Panc1 (cell line): ENCODE data around the gene RPUSD3. TPM values are rescaled to one million over a fixed set of nuclear protein-coding genes. Genes with fewer than 3 reads are reported as not detected.

ENCODE experiments used
- ATAC-seq: fragments of 200-7000 bp; cut with Tn5 transposase; 2 replicates; pipeline ENCODE4 v1.9.1; 2020; ENCODE audit warnings: mild to moderate bottlenecking, moderate library complexity
- BruUV-seq: library from RNA; stranded (reverse); fragments of 400-500 nt; replicated peaks from 2 replicates; lab custom pipeline; 2021; lab: Mats Ljungman, UMichigan
- CTCF ChIA-PET: fragments of 300-600 bp; sonication (Branson Sonifier 250); formaldehyde crosslinking; loops from one replicate; lab custom pipeline; 2022; ENCODE audit warnings: antibody characterized with exemption; lab: Charles Lee
- POLR2A ChIA-PET: fragments of 300-600 bp; sonication (Branson Sonifier 250); formaldehyde crosslinking; loops from one replicate; lab custom pipeline; 2022; ENCODE audit warnings: antibody characterized with exemption; lab: Charles Lee
- DNase-seq: peaks from one replicate; pipeline ENCODE4 v3.0.0-alpha.2; 2010; ENCODE audit warnings: low read depth, low spot score
- H3K27ac ChIP-seq: 2 replicates; pipeline ENCODE4 v1.5.1; 2011; ENCODE audit warnings: mild to moderate bottlenecking, low read length, inconsistent platforms
- H3K27me3 ChIP-seq: fragments of 200-500 bp; sonication (Bioruptor generic); 2 replicates; pipeline ENCODE4 v1.6.0; 2014; ENCODE audit warnings: low read length, inconsistent platforms; ENCODE audit not compliant: control insufficient read depth, insufficient read depth
- H3K36me3 ChIP-seq: fragments of 200-500 bp; sonication (Bioruptor generic); 2 replicates; pipeline ENCODE4 v1.5.1; 2014; ENCODE audit warnings: inconsistent platforms, mild to moderate bottlenecking, low read length, moderate library complexity; ENCODE audit not compliant: control insufficient read depth, insufficient read depth
- H3K4me1 ChIP-seq: 2 replicates; pipeline ENCODE4 v1.5.1; 2011; ENCODE audit warnings: inconsistent platforms, mild to moderate bottlenecking, low read length, moderate library complexity; ENCODE audit not compliant: control insufficient read depth, insufficient read depth
- H3K4me3 ChIP-seq, 2 experiments: 2 replicates each; pipeline ENCODE4 v1.5.1; 2011 to 2012; ENCODE audit warnings: low read depth in 2 of 2, low read length in 2 of 2, mild to moderate bottlenecking in 2 of 2, inconsistent platforms in 1 of 2, moderate library complexity in 1 of 2
- H3K9me3 ChIP-seq: fragments of 200-500 bp; sonication (Bioruptor generic); 2 replicates; pipeline ENCODE4 v1.5.1; 2014; ENCODE audit warnings: low read depth, mild to moderate bottlenecking, inconsistent platforms, low read length, moderate library complexity; ENCODE audit not compliant: control insufficient read depth, insufficient read depth
- CTCF ChIP-seq: fragments of 450-650 bp; IDR thresholded peaks from 2 replicates; pipeline ENCODE4 v1.5.1; 2017; ENCODE audit warnings: mild to moderate bottlenecking
- POLR2AphosphoS5 ChIP-seq: IDR thresholded peaks from 2 replicates; pipeline ENCODE4 v1.6.1; 2012; ENCODE audit warnings: mild to moderate bottlenecking, low read depth, low read length, moderate library complexity
- REST ChIP-seq, 2 experiments: IDR thresholded peaks; 2 replicates each; pipeline ENCODE4 v1.6.1; 2011 to 2012; ENCODE audit warnings: low read depth in 2 of 2, control low read depth in 1 of 2, low read length in 1 of 2, mild to moderate bottlenecking in 1 of 2, moderate library complexity in 1 of 2; ENCODE audit not compliant: insufficient read depth in 1 of 2
- SIN3A ChIP-seq: IDR thresholded peaks from 2 replicates; pipeline ENCODE4 v1.6.1; 2012; ENCODE audit warnings: low read depth, mild to moderate bottlenecking, low read length, moderate library complexity, borderline replicate concordance; ENCODE audit not compliant: insufficient read depth
- TCF7L2 ChIP-seq: IDR thresholded peaks from 2 replicates; pipeline ENCODE4 v1.6.1; 2011; ENCODE audit warnings: mild to moderate bottlenecking, low read depth, low read length, inconsistent platforms
- in situ Hi-C: cut with HindIII; loops from 2 replicates; pipeline ENCODE4 v1.10.0; 2016; ENCODE audit warnings: low sequenced_read_pairs, low pct_unique_long_range_greater_than_20kb
- intact Hi-C: fragments of 100-400 bp; cut with micrococcal nuclease; formaldehyde crosslinking; loops from one replicate; pipeline ENCODE4 v1.10.0; 2022; ENCODE audit not compliant: unreplicated experiment
- total RNA-seq: library from RNA; stranded (reverse); gene quantifications from one replicate; pipeline ENCODE4 v1.2.1, GENCODE V29; 2021; ENCODE audit not compliant: unreplicated experiment

Gene RPUSD3
- total RNA-seq, 1 experiment from 2014 or later, result 40.4 TPM

GRCh38 chr3:9864200-9864927, 20.6 kb upstream of the RPUSD3 start:
- Histone ChIP-seq H3K4me1 (peaks cover 6% of the 10 kb centered on the region; the same call in 1 of the 2 replicates), H3K4me3 (no peak overlapping the region), H3K27me3 (no peaks in the 10 kb centered on the region), H3K27ac (no peak overlapping the region), H3K36me3 (no peaks in the 10 kb centered on the region), H3K9me3 (no peaks in the 10 kb centered on the region)
- POLR2A ChIA-PET, result interaction anchor here (0.6 kb wide), 1 partner anchor 68 kb away, joined by 6 read pairs; no protein-coding TSS in a partner anchor
- intact Hi-C loops, result no loop called here
- CTCF ChIA-PET, result no interaction called here
- in situ Hi-C loops, result no loop called here
- TF ChIP-seq CTCF, result no peak
- no peak for TF ChIP-seq TCF7L2
- no peak for TF ChIP-seq POLR2AphosphoS5
- ATAC-seq (no peak), DNase-seq (no peak)
- no TSS peak for BruUV-seq

- no peaks in the 10 kb centered on the region for H3K27me3 ChIP-seq
- TF ChIP-seq TCF7L2 (no peak), SIN3A (no peak), REST (IDR thresholded peaks at IDR 0.05; ENCODE audit: insufficient read depth in 1 of 2, low read depth in 2 of 2, low read length in 1 of 2) (no peak), CTCF (no peak), POLR2AphosphoS5 (no peak)
- ATAC-seq, result peak; percentile 55
- H3K27ac ChIP-seq, result no peak overlapping the region
- intact Hi-C loops (no loop called here), in situ Hi-C loops (no loop called here)
- CTCF ChIA-PET, result no interaction called here
- no peaks in the 10 kb centered on the region for H3K36me3 ChIP-seq
- no peaks in the 10 kb centered on the region for H3K9me3 ChIP-seq
- H3K4me3 ChIP-seq, result peak overlapping the region; percentile 11 to 39; a peak in 2 of 4 replicates
- BruUV-seq, result no TSS peak
- DNase-seq, result no peak
- peaks cover 6% of the 10 kb centered on the region; the same call in 1 of the 2 replicates for H3K4me1 ChIP-seq
- POLR2A ChIA-PET, result no interaction called here
Measured at GRCh38 chr3:9863058-9863772, 19.4 kb upstream of the RPUSD3 start.
